Hematopoietic multipotent progenitor cell treated with erythropoietin and hydrocortisone succinate and interleukin-3 and kit ligand, for 8 days (in vitro differentiated cells): ENCODE measurements around the gene ADGRD2.

Experiments
- DNase-seq: peaks from one replicate; pipeline ENCODE4 v3.0.0-alpha.2; 2015

The ADGRD2 gene

GRCh38 chr9:124482431-124483031 is 32.3 kb downstream of the ADGRD2 start:
- no peak for DNase-seq

GRCh38 chr9:124483481-124483880 is 33.2 kb downstream of the ADGRD2 start:
- DNase-seq = no peak

- DNase-seq = no peak
Measured at GRCh38 chr9:124485201-124485600, 35.0 kb downstream of the ADGRD2 start.

- DNase-seq = no peak
Measured at GRCh38 chr9:124485936-124486335, 35.7 kb downstream of the ADGRD2 start.

- no peak for DNase-seq
Measured at GRCh38 chr9:124486778-124487259, 36.6 kb downstream of the ADGRD2 start.

- no peak for DNase-seq
Measured at GRCh38 chr9:124487260-124488182, 37.3 kb downstream of the ADGRD2 start.

- no peak for DNase-seq
Measured at GRCh38 chr9:124488641-124489210, 38.5 kb downstream of the ADGRD2 start.

GRCh38 chr9:124489222-124489621 is 39.0 kb downstream of the ADGRD2 start:
- no peak for DNase-seq

- DNase-seq = peak; percentile 30
Measured at GRCh38 chr9:124490004-124490403, 39.8 kb downstream of the ADGRD2 start.

- DNase-seq = no peak
Measured at GRCh38 chr9:124491049-124491975, 41.1 kb downstream of the ADGRD2 start.

GRCh38 chr9:124492818-124493217 is 42.6 kb downstream of the ADGRD2 start:
- no peak for DNase-seq

GRCh38 chr9:124493218-124493617 is 43.0 kb downstream of the ADGRD2 start:
- DNase-seq = no peak

GRCh38 chr9:124493794-124494479 is 43.7 kb downstream of the ADGRD2 start:
- DNase-seq = no peak

GRCh38 chr9:124495126-124496074 is 45.1 kb downstream of the ADGRD2 start:
- DNase-seq = peak; percentile 78

- DNase-seq = peak; percentile 20
Measured at GRCh38 chr9:124496075-124496449, 45.8 kb downstream of the ADGRD2 start.

GRCh38 chr9:124496463-124496862 is 46.2 kb downstream of the ADGRD2 start:
- DNase-seq = no peak

- DNase-seq = no peak
Measured at GRCh38 chr9:124497441-124497840, 47.2 kb downstream of the ADGRD2 start.

GRCh38 chr9:124498040-124498439 is 47.8 kb downstream of the ADGRD2 start:
- no peak for DNase-seq

- DNase-seq = no peak
Measured at GRCh38 chr9:124498499-124499146, 48.4 kb downstream of the ADGRD2 start.

- no peak for DNase-seq
Measured at GRCh38 chr9:124499216-124499615, 49.0 kb downstream of the ADGRD2 start.
